CD14-positive monocyte (primary cell): Measurements from ENCODE around the gene LRRFIP1. TPM values are rescaled to one million over a fixed set of nuclear protein-coding genes. Genes with fewer than 3 reads are reported as not detected.

Experiments used
- DNase-seq, 3 donors: peaks; one replicate each; pipeline ENCODE4 v3.0.0-alpha.2; 2011 to 2022
- H2AFZ ChIP-seq: 2 replicates; pipeline ENCODE4 v1.6.0; 2012; ENCODE audit warnings: mild to moderate bottlenecking, low read depth, low read length, inconsistent platforms; ENCODE audit not compliant: insufficient read depth, poor library complexity, severe bottlenecking
- H3K27ac ChIP-seq, 2 donors: 1 replicate in 1 of 2; 2 replicates in 1 of 2; pipeline ENCODE4 v1.5.1; 2012 to 2013; ENCODE audit warnings: low read length in 2 of 2, control low read depth in 1 of 2, inconsistent platforms in 1 of 2, low read depth in 1 of 2, mild to moderate bottlenecking in 1 of 2
- H3K27me3 ChIP-seq, 2 donors: one replicate each; pipeline versions ENCODE4 v1.6.0 to v1.6.1; 2011 to 2013; ENCODE audit warnings: low read length in 2 of 2; ENCODE audit not compliant: control insufficient read depth in 2 of 2, insufficient read depth in 2 of 2
- H3K36me3 ChIP-seq, 2 donors: replicated peaks in 1 of 2; 1 replicate in 1 of 2; 2 replicates in 1 of 2; pipeline versions ENCODE4 v1.5.1 to v1.6.1; 2012 to 2013; ENCODE audit warnings: low read length in 2 of 2, control low read depth in 1 of 2, inconsistent platforms in 1 of 2, mild to moderate bottlenecking in 1 of 2; ENCODE audit not compliant: insufficient read depth in 2 of 2, control insufficient read depth in 1 of 2
- H3K4me1 ChIP-seq, 2 donors: 1 replicate in 1 of 2; 2 replicates in 1 of 2; pipeline versions ENCODE4 v1.5.1 to v1.6.1; 2012 to 2013; ENCODE audit warnings: low read length in 2 of 2, control low read depth in 1 of 2, inconsistent platforms in 1 of 2, mild to moderate bottlenecking in 1 of 2, moderate library complexity in 1 of 2; ENCODE audit not compliant: insufficient read depth in 2 of 2, control insufficient read depth in 1 of 2
- H3K4me2 ChIP-seq: replicated peaks from 2 replicates; pipeline ENCODE3; 2012; ENCODE audit warnings: low read length, moderate library complexity, mild to moderate bottlenecking; ENCODE audit not compliant: poor library complexity, severe bottlenecking; ENCODE audit errors: extremely low read depth
- H3K4me3 ChIP-seq, 3 experiments: fragments of 200-600 bp in 1 of 3; sonication (generic) in 1 of 3; replicated peaks in 1 of 3; 1 replicate in 2 of 3; 2 replicates in 1 of 3; pipeline ENCODE4 v1.5.1; 2011 to 2013; ENCODE audit warnings: low read length in 3 of 3, mild to moderate bottlenecking in 3 of 3, control low read depth in 2 of 3, low read depth in 2 of 3, inconsistent platforms in 1 of 3, moderate library complexity in 1 of 3
- H3K79me2 ChIP-seq: 2 replicates; pipeline ENCODE4 v1.6.0; 2012; ENCODE audit warnings: mild to moderate bottlenecking, control low read depth, inconsistent platforms, low read length, moderate library complexity; ENCODE audit not compliant: insufficient read depth
- H3K9ac ChIP-seq: 2 replicates; pipeline ENCODE4 v1.6.0; 2017; ENCODE audit warnings: low read length, mild to moderate bottlenecking; ENCODE audit not compliant: insufficient read depth, poor library complexity, severe bottlenecking
- H3K9me3 ChIP-seq, 2 donors: replicated peaks in 1 of 2; 1 replicate in 1 of 2; 2 replicates in 1 of 2; pipeline versions ENCODE4 v1.5.1 to v1.6.1; 2012 to 2013; ENCODE audit warnings: low read length in 2 of 2, control low read depth in 1 of 2; ENCODE audit not compliant: control insufficient read depth in 1 of 2, insufficient read depth in 1 of 2
- H4K20me1 ChIP-seq: 2 replicates; pipeline ENCODE4 v1.6.0; 2012; ENCODE audit warnings: mild to moderate bottlenecking, low read length, control low read depth, moderate library complexity; ENCODE audit not compliant: insufficient read depth
- H3K27ac Mint-ChIP-seq, 7 donors: one replicate each; pipeline ENCODE4 v1.8.0; 2020; ENCODE audit warnings: mild to moderate bottlenecking in 7 of 7, mixed read lengths in 7 of 7, moderate library complexity in 6 of 7, inconsistent platforms in 2 of 7
- H3K27me3 Mint-ChIP-seq, 3 donors: one replicate each; pipeline ENCODE4 v1.8.0; 2021 to 2022; ENCODE audit warnings: low read depth in 3 of 3, mild to moderate bottlenecking in 3 of 3, mixed read lengths in 3 of 3, moderate library complexity in 3 of 3, inconsistent platforms in 1 of 3
- H3K36me3 Mint-ChIP-seq, 2 donors: one replicate each; pipeline ENCODE4 v1.8.0; 2020; ENCODE audit warnings: mixed read lengths in 2 of 2, inconsistent platforms in 1 of 2, mild to moderate bottlenecking in 1 of 2
- H3K4me1 Mint-ChIP-seq: one replicate; pipeline ENCODE4 v1.8.0; 2020; ENCODE audit warnings: mild to moderate bottlenecking, mixed read lengths
- H3K4me3 Mint-ChIP-seq, 2 donors: one replicate each; pipeline ENCODE4 v1.8.0; 2020; ENCODE audit warnings: mild to moderate bottlenecking in 2 of 2, mixed read lengths in 2 of 2, moderate library complexity in 1 of 2
- H3K9me3 Mint-ChIP-seq, 7 donors: one replicate each; pipeline ENCODE4 v1.8.0; 2020 to 2022; ENCODE audit warnings: mixed read lengths in 7 of 7, mild to moderate bottlenecking in 6 of 7, moderate library complexity in 6 of 7, inconsistent platforms in 2 of 7
- CTCF ChIP-seq: fragments of 200-600 bp; IDR thresholded peaks from one replicate; pipeline ENCODE4 v1.8.0; 2022; ENCODE audit warnings: antibody characterized with exemption, mild to moderate bottlenecking
- WGBS: methylation state at CpG from one replicate; pipeline ENCODE4 v1.1.5; 2013; ENCODE audit warnings: missing lambda C conversion rate; ENCODE audit not compliant: insufficient coverage; 5-methylcytosine and 5-hydroxymethylcytosine counted together
- intact Hi-C, 2 donors: fragments of 100-400 bp; cut with micrococcal nuclease; formaldehyde crosslinking; loops; one replicate each; pipeline versions ENCODE4 v1.15.0 to v1.15.1; 2023
- polyA plus RNA-seq, 3 donors: library from polyadenylated mRNA; depleted of rRNA in 1 of 3; unstranded in 2 of 3; stranded (reverse) in 1 of 3; fragments of 300-500 nt in 2 of 3; fragments of >200 nt in 1 of 3; fragmentation: Illumina TruSeq in 2 of 3; gene quantifications; 1 replicate in 2 of 3; 2 replicates in 1 of 3; pipeline ENCODE4 v1.2.3, GENCODE V29; 2012 to 2021

LRRFIP1 gene
- polyA plus RNA-seq, 3 donors: 67.3 to 148 (median 98.3) TPM

- Mint-ChIP-seq H3K4me1 (peaks cover 80% of the 10 kb centered on the region), H3K27me3 (peaks cover 0 to 1% (median 0%) of the 10 kb centered on the region in 3 donors), H3K36me3 (peaks cover 64 to 71% of the 10 kb centered on the region in 2 donors), H3K27ac (peak overlapping the region in 6 of 7 donors; percentile 7 to 87 (median 64)), H3K4me3 (no peak overlapping the region), H3K9me3 (no peaks in the 10 kb centered on the region)
- no peaks in the 10 kb centered on the region for H3K27me3 ChIP-seq
- peaks cover 4 to 45% of the 10 kb centered on the region in 2 donors for H3K36me3 ChIP-seq
- TF ChIP-seq CTCF: no peak
- intact Hi-C loops: loop anchor here (5.0 kb wide), 2 partner anchors 38 to 58 kb away; no protein-coding TSS in a partner anchor
- H3K4me3 ChIP-seq: no peak overlapping the region
- peaks cover 100% of the 10 kb centered on the region for H4K20me1 ChIP-seq
- no peaks in the 10 kb centered on the region for H3K9me3 ChIP-seq
- no peak overlapping the region for H3K4me2 ChIP-seq
- H3K9ac ChIP-seq: no peak overlapping the region
- peaks cover 100% of the 10 kb centered on the region for H3K79me2 ChIP-seq
- 100% methylated on average over 4 of the region's 12 CpGs for WGBS
- H3K27ac ChIP-seq: no peak overlapping the region
- DNase-seq: no peak
- H3K4me1 ChIP-seq: peaks cover 28 to 47% of the 10 kb centered on the region in 2 donors
- H2AFZ ChIP-seq: no peak overlapping the region
These were observed 102.5 kb downstream of the LRRFIP1 start for GRCh38 chr2:237729681-237730475.

DNA sequence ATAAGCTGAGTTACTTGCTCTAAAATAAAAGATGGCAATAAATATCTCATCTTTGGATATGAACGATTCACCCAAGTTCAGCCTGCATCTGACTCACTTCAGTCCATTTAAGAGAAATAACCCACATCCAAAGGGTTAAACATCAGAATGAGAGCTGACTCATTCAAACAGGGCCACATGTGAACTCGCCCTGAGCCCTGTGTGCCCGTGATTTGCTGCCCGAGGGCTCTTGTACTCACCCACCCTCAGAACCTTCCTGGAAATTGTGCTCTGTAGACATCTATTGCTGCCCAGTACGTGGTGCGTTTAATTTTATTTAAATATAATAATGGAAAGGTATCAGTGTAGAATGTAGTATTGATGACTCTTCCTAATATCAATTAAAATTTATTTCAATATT lies 104.3 kb downstream of the LRRFIP1 start:
- Histone ChIP-seq H3K4me3 (no peak overlapping the region), H3K4me2 (no peak overlapping the region), H3K9ac (no peak overlapping the region), H3K4me1 (peaks cover 11 to 36% of the 10 kb centered on the region in 2 donors), H3K9me3 (no peaks in the 10 kb centered on the region), H3K27me3 (no peaks in the 10 kb centered on the region), H3K27ac (peak overlapping the region in 1 of 2 donors; percentile 4), H3K36me3 (peaks cover 18 to 63% of the 10 kb centered on the region in 2 donors), H3K79me2 (peaks cover 100% of the 10 kb centered on the region), H4K20me1 (peaks cover 100% of the 10 kb centered on the region), H2AFZ (no peak overlapping the region)
- peaks cover 0 to 1% (median 0%) of the 10 kb centered on the region in 3 donors for H3K27me3 Mint-ChIP-seq
- H3K4me3 Mint-ChIP-seq: no peak overlapping the region
- peaks cover 70% of the 10 kb centered on the region for H3K4me1 Mint-ChIP-seq
- peak; percentile 20 to 59 (median 47) for DNase-seq
- H3K36me3 Mint-ChIP-seq: peaks cover 75 to 78% of the 10 kb centered on the region in 2 donors
- 100% methylated on average over 1 of the region's 6 CpGs for WGBS
- intact Hi-C loops: no loop called here
- TF ChIP-seq CTCF: no peak
- peak overlapping the region in 4 of 7 donors; percentile 47 to 62 (median 62) for H3K27ac Mint-ChIP-seq
- no peaks in the 10 kb centered on the region for H3K9me3 Mint-ChIP-seq
